Fibroblast of the aortic adventitia (primary cell): ENCODE results near the gene GCLC. TPM values are rescaled to one million over a fixed set of nuclear protein-coding genes. Genes with fewer than 3 reads are reported as not detected.

Experiments
- DNase-seq: peaks from one replicate; pipeline ENCODE4 v3.0.0-alpha.2; 2010; ENCODE audit warnings: low read depth
- H3K4me3 ChIP-seq: 2 replicates; pipeline ENCODE4 v1.5.1; 2011; ENCODE audit warnings: low read depth, mild to moderate bottlenecking, control low read depth, low read length, moderate library complexity
- total RNA-seq: library from RNA; depleted of rRNA; stranded (reverse); fragments of >200 nt; gene quantifications from 2 replicates; pipeline ENCODE4 v1.2.3, GENCODE V29; 2012; ENCODE audit warnings: low replicate concordance
- TF ChIP-seq, protein P1 (sequence below): IDR thresholded peaks from 2 replicates; pipeline ENCODE4 v1.5.1; 2011; ENCODE audit warnings: mild to moderate bottlenecking, low read length, control low read depth, inconsistent platforms; ENCODE audit not compliant: insufficient read depth

The GCLC gene
- total RNA-seq: 20.1 and 21.1 TPM in 2 replicates

DNA sequence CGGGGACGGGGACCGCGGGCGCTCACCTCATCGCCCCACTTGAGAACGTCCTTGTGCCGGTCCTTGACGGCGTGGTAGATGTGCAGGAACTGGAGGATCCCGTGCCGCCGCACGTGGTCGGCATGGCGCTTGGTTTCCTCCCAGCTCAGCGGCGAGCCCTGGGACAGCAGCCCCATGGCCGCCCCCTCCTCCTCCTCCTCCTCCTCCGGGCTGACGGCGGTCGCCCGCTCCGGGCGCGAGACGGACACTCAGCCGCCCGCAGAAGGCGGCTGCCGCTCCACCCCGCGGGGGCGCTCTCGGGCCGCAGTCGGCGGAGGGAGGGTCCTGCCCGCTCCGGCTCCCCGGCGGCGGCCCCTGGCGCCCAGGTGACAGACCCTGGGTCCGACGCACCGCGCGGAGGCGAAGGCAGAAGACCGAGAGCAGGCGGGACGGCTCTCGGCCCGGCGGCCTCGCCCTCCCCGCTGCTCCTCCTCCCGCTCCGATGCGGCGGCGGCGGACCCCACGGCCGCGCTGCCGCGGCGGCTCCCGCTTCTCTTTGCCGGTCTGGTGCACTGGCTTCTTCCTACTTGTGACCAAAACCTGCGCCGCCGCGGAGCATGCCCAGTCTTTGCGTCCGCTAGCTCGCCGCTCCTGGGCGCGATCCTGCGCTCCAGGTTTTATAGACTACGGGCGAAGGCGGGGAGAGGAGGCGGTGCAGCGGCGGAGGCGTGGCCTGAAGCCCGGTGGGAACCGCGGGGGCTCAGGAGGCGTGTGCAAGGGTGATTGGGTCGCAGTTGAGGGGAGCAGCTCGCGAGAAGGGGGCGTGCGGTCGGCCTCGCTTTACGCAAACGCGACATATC, at the start of gene GCLC:
Gene GCLC (minus strand): TSS at position 632 of the 839 bp plus-strand sequence. CDS start 456 bp downstream, at position 176.
- peak; percentile 93 for DNase-seq
- TF ChIP-seq, protein P1, sequence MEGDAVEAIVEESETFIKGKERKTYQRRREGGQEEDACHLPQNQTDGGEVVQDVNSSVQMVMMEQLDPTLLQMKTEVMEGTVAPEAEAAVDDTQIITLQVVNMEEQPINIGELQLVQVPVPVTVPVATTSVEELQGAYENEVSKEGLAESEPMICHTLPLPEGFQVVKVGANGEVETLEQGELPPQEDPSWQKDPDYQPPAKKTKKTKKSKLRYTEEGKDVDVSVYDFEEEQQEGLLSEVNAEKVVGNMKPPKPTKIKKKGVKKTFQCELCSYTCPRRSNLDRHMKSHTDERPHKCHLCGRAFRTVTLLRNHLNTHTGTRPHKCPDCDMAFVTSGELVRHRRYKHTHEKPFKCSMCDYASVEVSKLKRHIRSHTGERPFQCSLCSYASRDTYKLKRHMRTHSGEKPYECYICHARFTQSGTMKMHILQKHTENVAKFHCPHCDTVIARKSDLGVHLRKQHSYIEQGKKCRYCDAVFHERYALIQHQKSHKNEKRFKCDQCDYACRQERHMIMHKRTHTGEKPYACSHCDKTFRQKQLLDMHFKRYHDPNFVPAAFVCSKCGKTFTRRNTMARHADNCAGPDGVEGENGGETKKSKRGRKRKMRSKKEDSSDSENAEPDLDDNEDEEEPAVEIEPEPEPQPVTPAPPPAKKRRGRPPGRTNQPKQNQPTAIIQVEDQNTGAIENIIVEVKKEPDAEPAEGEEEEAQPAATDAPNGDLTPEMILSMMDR: peak; percentile 52

DNA sequence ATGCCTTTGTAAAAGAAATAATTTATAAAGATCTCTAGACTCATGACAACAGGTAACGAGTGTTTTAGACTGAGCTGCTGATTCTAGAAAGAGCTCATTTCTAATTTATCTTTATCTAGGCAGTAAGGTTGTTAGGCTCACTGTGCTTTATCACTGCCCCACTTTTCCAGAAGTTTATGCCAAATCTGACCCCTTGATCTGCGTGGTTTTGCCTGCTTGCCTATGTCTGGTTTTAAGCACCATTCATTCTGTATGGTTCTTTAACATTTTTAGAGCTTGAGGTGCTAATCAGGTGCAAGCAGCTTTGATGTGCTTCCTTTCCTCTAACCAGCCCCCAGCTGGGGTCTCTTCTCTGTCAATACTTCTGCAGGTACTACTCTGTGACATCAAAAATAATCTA, 49.7 kb upstream of the GCLC start:
- DNase-seq: no peak
- TF ChIP-seq, protein P1: no peak
- no peak overlapping the region for H3K4me3 ChIP-seq

More for the DNA sequence above, at the start of gene GCLC:
- peak within 1 kb of the TSS; percentile 93 for H3K4me3 ChIP-seq

DNA sequence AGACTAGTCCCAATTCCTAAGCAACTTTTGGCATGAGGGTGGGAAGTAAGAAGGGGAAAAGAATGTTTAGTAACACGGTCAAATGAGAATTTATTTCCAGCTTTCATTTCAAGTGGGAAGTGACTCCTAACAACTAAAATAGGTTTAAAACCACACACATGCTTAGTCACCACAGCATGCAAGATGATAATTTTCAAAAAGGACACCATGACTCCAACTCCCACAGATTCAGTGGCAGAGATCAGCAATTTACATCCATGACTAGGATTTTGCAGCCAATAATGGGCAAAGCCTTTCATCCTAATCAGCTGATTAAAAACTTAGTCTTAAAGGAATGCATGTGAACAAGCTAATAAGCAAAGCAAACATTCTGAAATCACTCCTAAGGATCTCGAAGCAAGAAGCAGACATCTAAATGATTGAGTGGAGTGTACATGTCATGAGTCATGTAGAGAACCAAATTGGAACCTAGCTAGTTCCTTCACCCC, 48.1 kb upstream of the GCLC start:
- no peak overlapping the region for H3K4me3 ChIP-seq
- TF ChIP-seq, protein P1: no peak
- DNase-seq: peak; percentile 78

DNA sequence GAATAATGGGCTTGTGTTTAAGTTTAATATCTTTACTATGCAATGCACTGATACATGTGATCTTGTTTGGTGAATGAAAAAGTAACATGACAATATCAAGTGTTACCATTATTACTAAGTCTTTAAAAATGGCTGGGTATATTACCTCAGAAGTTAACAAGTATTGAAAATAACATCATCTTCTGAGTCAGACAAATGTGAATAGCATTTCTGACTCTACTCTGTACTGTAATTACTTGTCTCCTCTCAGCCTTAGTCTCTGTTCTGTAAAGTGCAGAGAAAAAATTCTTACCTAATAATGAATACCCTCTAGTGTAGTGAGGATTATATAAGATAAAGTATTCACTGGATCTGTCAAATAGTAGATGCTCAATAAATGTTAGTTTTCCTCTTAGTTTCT, 47.0 kb upstream of the GCLC start:
- TF ChIP-seq, protein P1: no peak
- no peak overlapping the region for H3K4me3 ChIP-seq
- no peak for DNase-seq

DNA sequence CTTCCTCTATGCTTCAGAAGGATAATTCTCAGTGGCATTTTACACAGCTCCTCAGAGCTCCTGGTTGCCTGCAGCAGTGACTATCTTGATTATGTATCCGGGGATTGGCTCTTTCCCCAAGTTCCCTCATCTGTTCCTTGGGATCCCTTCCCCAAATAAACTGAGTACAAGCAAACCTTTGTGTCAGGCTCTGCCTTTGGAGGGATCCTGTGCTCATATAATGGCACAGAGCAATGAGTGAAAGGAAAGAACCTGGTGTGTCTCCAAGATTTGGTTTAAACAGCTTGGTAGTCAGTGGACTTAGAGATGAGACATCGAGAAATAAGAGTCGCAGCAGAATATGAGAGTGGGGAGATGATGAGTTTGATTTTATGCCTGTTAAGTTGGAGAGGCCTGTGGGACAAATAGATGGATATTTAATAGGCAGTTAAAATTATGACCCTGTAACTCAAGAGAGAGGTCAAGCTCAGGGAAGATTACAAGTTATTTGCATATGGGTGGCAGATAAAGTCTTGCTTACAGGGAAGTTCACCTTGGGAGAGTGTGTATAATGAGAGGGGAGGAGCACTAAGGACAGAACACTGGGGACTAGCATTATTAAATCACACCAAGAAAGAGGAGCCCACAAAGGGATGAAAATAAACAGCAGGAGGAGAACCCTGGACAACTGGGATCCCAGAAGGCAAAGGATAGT, 44.1 kb upstream of the GCLC start:
- DNase-seq: no peak
- H3K4me3 ChIP-seq: no peak overlapping the region
- TF ChIP-seq, protein P1: no peak

DNA sequence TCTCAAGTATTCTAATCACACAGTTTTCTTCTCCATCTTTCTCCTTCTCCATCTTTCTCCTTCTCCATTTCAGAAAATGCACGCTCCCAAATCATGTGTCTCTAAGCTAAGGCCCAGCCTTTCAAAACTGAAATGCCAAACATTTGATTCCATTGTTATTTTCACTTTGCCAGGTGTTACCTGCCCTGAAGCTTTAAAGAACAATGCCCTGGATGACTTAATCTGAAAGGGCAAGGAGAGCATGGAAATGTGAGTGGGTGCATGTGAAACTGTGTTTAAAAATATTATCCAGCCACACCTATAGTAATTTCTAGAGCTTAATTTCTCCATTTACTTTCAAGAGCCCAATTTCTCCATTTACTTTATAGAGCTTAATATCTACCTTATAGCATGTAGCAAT, 42.4 kb upstream of the GCLC start:
- TF ChIP-seq, protein P1: no peak
- DNase-seq: no peak
- H3K4me3 ChIP-seq: no peak overlapping the region
